HepG2 (cell line): ENCODE measurements around the gene MIEF1. TPM values are rescaled to one million over a fixed set of nuclear protein-coding genes. Genes with fewer than 3 reads are reported as not detected.

Source experiments
- BHLHE40 ChIP-seq: IDR thresholded peaks from 2 replicates; pipeline ENCODE4 v1.6.1; 2011; ENCODE audit warnings: low read length, improper control_type of control experiment
- CBX1 ChIP-seq: IDR thresholded peaks from one replicate; pipeline ENCODE4 v1.6.1; 2016; ENCODE audit warnings: antibody characterized with exemption, low read depth
- DMTF1 ChIP-seq: sonication (generic); formaldehyde crosslinking; IDR thresholded peaks from 2 replicates; pipeline ENCODE4 v1.4.0; 2020; ENCODE audit warnings: mild to moderate bottlenecking, missing genetic modification reagents
- ERF ChIP-seq: IDR thresholded peaks from 2 replicates; pipeline ENCODE4 v1.6.1; 2018; ENCODE audit warnings: missing biosample characterization, missing genetic modification reagents
- EZH2 ChIP-seq: conservative IDR thresholded peaks from 2 replicates; pipeline ENCODE4 v1.6.1; 2012; ENCODE audit warnings: mild to moderate bottlenecking, low read depth, low read length, moderate library complexity
- FOXC1 ChIP-seq: sonication (generic); formaldehyde crosslinking; IDR thresholded peaks from 2 replicates; pipeline ENCODE4 v1.8.0; 2022; ENCODE audit warnings: mild to moderate bottlenecking, missing genetic modification reagents, borderline replicate concordance
- GTF2F1 ChIP-seq: fragments of 150-350 bp; IDR thresholded peaks from 2 replicates; pipeline ENCODE4 v1.6.1; 2014; ENCODE audit warnings: low read length
- HOXA5 ChIP-seq: sonication (generic); formaldehyde crosslinking; IDR thresholded peaks from 2 replicates; pipeline ENCODE4 v1.4.0; 2020; ENCODE audit warnings: missing genetic modification reagents
- NR2F1 ChIP-seq, 2 experiments: fragments of 450-650 bp in 1 of 2; formaldehyde crosslinking in 1 of 2; IDR thresholded peaks; 2 replicates each; pipeline versions ENCODE4 v1.5.0 to v1.6.1; 2016 to 2020; ENCODE audit warnings: mild to moderate bottlenecking in 1 of 2, missing compliant biosample characterization in 1 of 2, missing genetic modification reagents in 1 of 2, moderate library complexity in 1 of 2
- NR2F6 ChIP-seq, 2 experiments: IDR thresholded peaks; 2 replicates each; pipeline ENCODE4 v1.6.1; 2016; ENCODE audit warnings: antibody characterized with exemption in 1 of 2, mild to moderate bottlenecking in 1 of 2
- PBX2 ChIP-seq: IDR thresholded peaks from 2 replicates; pipeline ENCODE4 v1.6.1; 2016; ENCODE audit warnings: control low read depth
- PHF21A ChIP-seq: sonication (generic); formaldehyde crosslinking; IDR thresholded peaks from 2 replicates; pipeline ENCODE4 v1.5.0; 2020; ENCODE audit warnings: mild to moderate bottlenecking, missing genetic modification reagents
- RBFOX2 ChIP-seq: fragments of 200-400 bp; formaldehyde crosslinking; IDR thresholded peaks from 2 replicates; pipeline ENCODE4 v1.6.1; 2017; ENCODE audit warnings: low read depth, mild to moderate bottlenecking, low read length
- RNF219 ChIP-seq: sonication (generic); formaldehyde crosslinking; IDR thresholded peaks from 2 replicates; pipeline ENCODE4 v1.5.0; 2020; ENCODE audit warnings: mild to moderate bottlenecking, missing genetic modification reagents
- SATB2 ChIP-seq: sonication (generic); formaldehyde crosslinking; IDR thresholded peaks from 2 replicates; pipeline ENCODE4 v1.5.0; 2020; ENCODE audit warnings: missing genetic modification reagents
- TBX2 ChIP-seq: sonication (generic); formaldehyde crosslinking; IDR thresholded peaks from 2 replicates; pipeline ENCODE4 v1.5.0; 2020; ENCODE audit warnings: missing genetic modification reagents, mild to moderate bottlenecking, borderline replicate concordance
- TEAD3 ChIP-seq: optimal IDR thresholded peaks from 2 replicates; pipeline ENCODE3; 2016; ENCODE audit warnings: borderline replicate concordance
- YEATS2 ChIP-seq: sonication (generic); formaldehyde crosslinking; IDR thresholded peaks from 2 replicates; pipeline ENCODE4 v1.4.0; 2020; ENCODE audit warnings: missing genetic modification reagents, borderline replicate concordance
- ZC3H13 ChIP-seq: sonication (generic); formaldehyde crosslinking; IDR thresholded peaks from 2 replicates; pipeline ENCODE4 v1.8.1; 2023; ENCODE audit warnings: mild to moderate bottlenecking, missing genetic modification reagents, moderate library complexity
- ZFP90 ChIP-seq: sonication (generic); formaldehyde crosslinking; IDR thresholded peaks from 2 replicates; pipeline ENCODE4 v1.8.0; 2022; ENCODE audit warnings: missing genetic modification reagents, mild to moderate bottlenecking, inconsistent platforms, borderline replicate concordance
- ZNF30 ChIP-seq: sonication (generic); formaldehyde crosslinking; IDR thresholded peaks from 2 replicates; pipeline ENCODE4 v1.5.0; 2020; ENCODE audit warnings: mild to moderate bottlenecking, missing genetic modification reagents
- ZNF34 ChIP-seq: sonication (generic); formaldehyde crosslinking; IDR thresholded peaks from 2 replicates; pipeline ENCODE4 v1.4.0; 2020; ENCODE audit warnings: mild to moderate bottlenecking, missing genetic modification reagents, borderline replicate concordance
- ZNF713 ChIP-seq: sonication (generic); formaldehyde crosslinking; IDR thresholded peaks from 2 replicates; pipeline ENCODE4 v1.4.0; 2020; ENCODE audit warnings: mild to moderate bottlenecking, missing genetic modification reagents
- polyA plus RNA-seq, 8 experiments: library from polyadenylated mRNA; depleted of rRNA in 3 of 8; stranded (reverse) in 7 of 8; unstranded in 1 of 8; fragments of >200 nt; fragmentation: Illumina TruSeq in 4 of 8; extraction: Trizol in 4 of 8; gene quantifications; 2 replicates each; pipeline versions ENCODE4 v1.2.1 to v1.2.3, GENCODE V29; 2011 to 2016; ENCODE audit warnings: low read depth in 4 of 8, missing spikeins in 1 of 8, mixed read lengths in 1 of 8; ENCODE audit not compliant: insufficient read depth in 1 of 8
- total RNA-seq, 5 experiments: library from RNA; depleted of rRNA; stranded (reverse); fragments of >200 nt; fragmentation: Illumina TruSeq; extraction: Trizol; gene quantifications; 2 replicates each; pipeline ENCODE4 v1.2.3, GENCODE V29; 2016; ENCODE audit warnings: low read depth in 1 of 5

Gene MIEF1
- total and polyA plus RNA-seq, 2 of the 13 experiments (the other 11 are each of a cell fraction or from before 2014, with no cell fraction given), result 21.7 to 34.8 TPM

- TF ChIP-seq FOXC1 (CRISPR knock-in tag), result peak; percentile 76; the same call in 1 of the 2 replicates
- no peak for TF ChIP-seq GTF2F1
- TF ChIP-seq ZC3H13 (CRISPR knock-in tag), result peak; percentile 70; the same call in 1 of the 2 replicates
- no peak for TF ChIP-seq RNF219
- TF ChIP-seq NR2F1 (CRISPR knock-in tag; IDR thresholded peaks at IDR 0.05), result no peak
- no peak for TF ChIP-seq PHF21A (CRISPR knock-in tag)
- TF ChIP-seq SATB2 (CRISPR knock-in tag), result peak; percentile 90
- TF ChIP-seq DMTF1 (CRISPR knock-in tag), result peak; percentile 60; the same call in 1 of the 2 replicates
- peak; percentile 54 for TF ChIP-seq TBX2 (CRISPR knock-in tag)
- TF ChIP-seq YEATS2 (CRISPR knock-in tag), result peak; percentile 68; the same call in 1 of the 2 replicates
- no peak for TF ChIP-seq BHLHE40
- no peak for TF ChIP-seq ZNF34
- TF ChIP-seq NR2F6 (IDR thresholded peaks at IDR 0.05), result no peak
- peak; percentile 49; the same call in 1 of the 2 replicates for TF ChIP-seq NR2F6 (CRISPR knock-in tag; IDR thresholded peaks at IDR 0.05)
- no peak for TF ChIP-seq ZFP90
- TF ChIP-seq ERF (CRISPR knock-in tag), result peak; percentile 87
- TF ChIP-seq ZNF30 (CRISPR knock-in tag), result no peak
- TF ChIP-seq PBX2, result no peak
- TF ChIP-seq TEAD3, result peak; percentile 75
- TF ChIP-seq RBFOX2, result no peak
- TF ChIP-seq HOXA5 (CRISPR knock-in tag), result peak; percentile 99
- no peak for TF ChIP-seq EZH2
- no peak for TF ChIP-seq CBX1
- TF ChIP-seq ZNF713 (CRISPR knock-in tag), result no peak
Observed at GRCh38 chr22:39545386-39546365, 43.6 kb downstream of the MIEF1 start (continued).
